GM18909 (cell line): ENCODE measurements around the gene DMPK.

ENCODE experiments used
- ATAC-seq: cut with Tn5 transposase; IDR thresholded peaks from one replicate; pipeline ENCODE4 v1.9.1; 2021; ENCODE audit warnings: mild to moderate bottlenecking; ENCODE audit not compliant: unreplicated experiment, poor library complexity

DMPK gene

DNA sequence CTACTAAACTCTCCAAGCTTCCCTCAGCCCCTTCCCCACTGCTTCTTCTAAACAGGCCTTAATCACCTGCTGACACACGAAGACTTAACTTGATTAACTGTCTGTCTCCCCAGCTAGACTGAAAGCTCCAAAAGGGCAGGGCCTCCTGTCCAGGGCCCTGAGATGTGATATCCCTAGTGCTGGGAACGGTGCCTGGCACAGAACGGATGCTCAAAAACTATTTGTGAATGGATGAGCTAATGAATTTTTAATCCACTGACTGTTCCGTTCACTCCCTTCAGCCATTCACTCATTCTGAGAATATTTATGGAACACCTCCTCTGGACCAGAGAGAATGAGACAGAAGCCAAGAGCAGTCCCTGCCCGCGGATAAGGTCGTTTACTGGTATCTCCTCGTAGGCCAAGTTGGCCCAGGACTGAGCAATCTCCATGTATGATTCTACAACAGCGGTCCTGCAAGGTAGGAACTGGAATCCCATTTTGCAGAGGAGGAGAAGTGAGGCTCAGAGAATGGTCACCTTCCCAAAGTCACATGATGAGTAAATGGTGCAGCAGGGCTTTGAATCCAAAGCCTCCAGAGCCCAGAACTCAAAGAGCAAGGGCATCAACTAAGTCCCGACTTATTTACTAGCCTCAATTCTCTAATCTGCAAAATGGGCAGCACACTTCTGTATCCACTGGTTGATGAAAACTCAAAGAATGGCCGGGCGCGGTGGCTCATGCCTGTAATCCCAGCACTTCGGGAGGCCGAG lies 6.9 kb upstream of the DMPK start:
- no peak for ATAC-seq

DNA sequence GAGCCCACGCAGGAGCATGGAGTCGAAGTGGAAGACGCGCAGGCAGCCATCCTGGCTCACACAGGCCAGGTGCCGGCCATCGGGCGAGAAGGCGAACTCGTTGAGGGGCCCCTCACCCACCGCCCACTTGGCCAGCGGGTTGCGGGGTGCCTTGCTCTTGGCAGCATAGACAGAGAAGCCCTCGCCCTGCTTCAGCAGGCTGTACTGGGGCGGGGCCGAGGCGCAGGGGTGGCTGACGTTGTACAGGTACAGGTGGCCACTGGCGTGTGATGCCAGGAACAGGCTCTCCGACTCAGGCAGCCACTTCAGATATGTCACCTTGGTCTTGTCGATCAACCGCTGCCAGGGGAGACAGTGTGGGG lies 4.2 kb upstream of the DMPK start:
- ATAC-seq: no peak

- ATAC-seq: no peak
Observed at GRCh38 chr19:45785781-45786532, 3.7 kb upstream of the DMPK start.

DNA sequence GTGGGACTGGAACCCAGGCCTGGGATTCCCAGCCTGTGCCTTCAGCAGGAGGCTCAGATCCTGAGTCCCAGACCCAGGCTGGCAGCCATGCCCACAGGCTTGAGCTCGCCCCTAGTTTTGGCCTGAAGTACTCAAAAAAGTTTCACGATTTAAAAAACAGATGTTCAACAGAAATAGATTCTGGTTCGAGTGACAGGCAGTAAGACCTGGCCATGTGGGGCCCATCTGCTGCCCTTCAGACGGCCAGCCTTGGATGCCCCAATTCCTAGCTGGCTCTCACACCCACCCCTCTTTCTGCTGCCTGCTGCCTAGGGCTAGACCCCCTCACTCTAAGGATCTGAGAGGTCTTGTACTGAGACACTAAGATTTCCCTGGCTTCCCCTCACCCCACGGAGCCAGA lies 2.8 kb upstream of the DMPK start:
- ATAC-seq: no peak

GRCh38 chr19:45784096-45784495 lies 1.8 kb upstream of the DMPK start:
- no peak for ATAC-seq

DNA sequence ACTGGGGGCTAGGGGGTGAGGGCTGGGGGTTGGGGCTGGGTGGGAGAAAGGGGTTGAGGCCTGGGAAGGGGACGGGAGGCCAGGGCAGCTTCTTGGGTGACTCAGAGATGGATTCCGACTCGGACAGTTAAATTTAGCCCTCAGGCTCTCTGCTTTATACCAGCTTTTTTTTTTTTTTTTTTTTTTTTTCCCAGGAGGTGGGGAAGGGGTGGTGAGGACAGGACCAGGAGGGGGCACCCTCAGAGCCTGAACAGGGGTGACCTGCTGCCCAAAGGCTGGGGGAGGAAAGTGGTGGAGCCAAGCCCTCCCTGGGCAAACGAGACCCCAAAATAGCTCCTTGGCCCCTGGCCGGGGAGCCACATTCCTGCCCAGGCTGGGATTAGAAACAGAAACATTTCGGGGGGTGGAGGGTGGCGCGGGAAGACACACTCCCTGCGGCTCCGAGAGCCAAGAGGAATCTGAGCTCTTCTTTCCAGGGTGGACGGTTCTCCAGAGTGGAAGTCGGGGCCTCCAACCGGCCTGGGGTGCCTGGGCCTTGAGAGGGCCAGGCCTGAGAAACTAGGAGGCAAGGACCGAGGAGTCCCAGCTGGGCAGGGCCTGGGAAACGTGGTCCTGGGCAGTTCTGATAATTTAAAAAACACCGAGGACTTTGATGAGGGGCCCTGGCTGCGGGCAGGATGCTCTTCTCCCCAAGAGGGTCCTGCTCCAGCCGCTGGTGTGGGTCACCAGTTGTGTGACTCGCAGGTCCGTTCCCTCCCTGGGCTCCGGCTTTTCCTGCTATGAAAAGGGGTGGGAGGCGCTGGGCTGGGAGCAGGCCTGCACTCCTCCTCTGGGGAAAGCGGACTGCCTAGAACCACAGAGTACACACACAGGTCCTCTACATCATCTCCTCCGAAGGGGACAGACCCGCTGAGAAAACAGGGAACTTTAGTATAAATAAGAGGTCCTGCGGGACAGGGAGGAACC lies 813 bp upstream of the DMPK start:
- no peak for ATAC-seq

DNA sequence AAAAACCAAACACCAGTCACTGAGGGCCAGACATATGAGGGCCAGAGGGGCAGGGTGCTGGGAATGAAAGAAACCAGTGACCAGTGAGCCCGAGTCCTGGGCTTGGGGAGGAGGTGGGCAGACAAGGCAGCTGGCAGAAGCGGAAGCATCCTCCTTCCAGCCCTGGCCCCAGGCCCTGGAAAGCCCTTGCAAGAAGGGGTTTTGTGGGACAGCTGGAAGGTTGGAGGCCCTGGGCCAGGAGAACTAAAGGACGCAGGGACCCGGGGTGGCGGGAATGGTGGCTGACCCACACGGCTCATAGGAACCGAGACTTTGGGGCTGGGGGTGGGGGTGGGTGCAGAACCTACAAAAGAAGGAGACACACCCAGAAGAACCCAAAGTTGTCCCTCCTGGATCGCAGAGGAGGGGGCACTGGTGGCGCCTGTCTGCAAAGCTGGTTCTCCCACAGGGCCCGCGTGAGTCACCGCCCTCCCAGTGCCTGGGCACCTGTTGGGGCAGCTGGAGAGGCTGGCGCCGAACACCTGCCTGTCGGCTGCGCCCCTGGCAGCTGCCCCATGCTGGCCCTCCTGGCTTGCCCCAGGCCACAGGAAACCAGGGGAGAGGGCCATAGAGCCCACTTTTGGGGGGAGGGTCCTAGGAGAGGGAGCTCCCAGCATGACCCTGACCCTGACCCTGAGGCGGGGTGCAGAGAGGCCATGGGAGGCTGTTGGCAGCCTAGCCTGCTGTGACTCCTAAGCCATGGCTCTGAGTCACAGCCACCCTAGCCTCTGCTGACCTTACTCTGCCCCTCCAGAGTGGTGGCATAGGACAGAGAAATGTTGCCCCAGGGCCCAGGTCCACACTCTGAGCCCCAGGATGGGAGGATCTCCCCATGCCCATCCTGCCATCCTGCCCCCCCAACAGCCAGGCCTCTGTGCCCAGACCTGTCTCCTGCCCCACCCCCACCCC lies 802 bp downstream of the DMPK start:
- ATAC-seq: no peak

- ATAC-seq: no peak
Observed at GRCh38 chr19:45780448-45781213, 1.7 kb downstream of the DMPK start.

GRCh38 chr19:45780146-45780447 lies 2.2 kb downstream of the DMPK start:
- no peak for ATAC-seq

GRCh38 chr19:45779231-45780145 lies 2.8 kb downstream of the DMPK start:
- peak; percentile 83 for ATAC-seq

- ATAC-seq: no peak
Observed at GRCh38 chr19:45778010-45778661, 4.2 kb downstream of the DMPK start.

DNA sequence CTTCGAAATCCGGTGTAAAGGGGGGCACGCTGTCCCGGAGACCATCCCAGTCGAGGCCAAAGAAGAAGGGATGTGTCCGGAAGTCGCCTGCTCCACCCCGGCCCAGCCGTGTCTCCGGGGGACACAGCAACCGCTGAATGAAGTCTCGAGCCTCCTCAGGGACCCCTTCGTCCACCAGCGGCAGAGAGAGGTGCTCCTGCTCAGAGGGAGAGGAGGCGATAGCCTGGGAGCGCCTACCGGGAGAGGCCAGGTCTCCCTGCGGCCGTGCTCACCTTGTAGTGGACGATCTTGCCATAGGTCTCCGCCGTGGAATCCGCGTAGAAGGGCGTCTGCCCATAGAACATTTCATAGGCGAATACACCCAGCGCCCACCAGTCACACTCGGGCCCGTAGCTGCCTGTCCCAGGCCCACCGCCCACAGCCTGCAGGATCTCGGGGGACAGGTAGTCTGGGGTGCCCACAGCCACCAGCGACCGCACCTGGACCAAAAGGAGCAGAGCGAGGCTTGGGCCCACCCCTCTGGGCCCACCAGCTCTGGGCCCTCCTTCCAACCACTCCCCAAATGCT lies 4.8 kb downstream of the DMPK start:
- ATAC-seq: no peak

DNA sequence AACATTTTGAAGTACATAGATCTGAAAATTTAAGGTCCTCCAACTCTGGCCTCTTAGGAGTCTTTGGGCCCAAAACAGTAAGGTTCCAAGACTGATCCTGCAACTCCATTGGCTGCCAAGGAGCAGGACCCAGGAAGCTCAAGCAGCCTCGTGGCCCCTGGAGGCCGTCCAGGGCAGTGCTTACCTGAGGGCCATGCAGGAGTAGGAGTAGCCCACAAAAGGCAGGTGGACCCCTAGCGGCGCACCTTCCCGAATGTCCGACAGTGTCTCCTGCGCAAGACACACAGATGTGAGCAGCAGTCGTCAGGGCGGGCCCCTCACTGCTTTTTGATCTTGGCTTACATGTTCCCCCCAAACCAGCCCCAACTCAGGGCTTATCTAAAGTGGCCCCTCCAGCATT lies 7.5 kb downstream of the DMPK start:
- ATAC-seq: no peak

GRCh38 chr19:45773384-45773783 lies 8.9 kb downstream of the DMPK start:
- no peak for ATAC-seq

DNA sequence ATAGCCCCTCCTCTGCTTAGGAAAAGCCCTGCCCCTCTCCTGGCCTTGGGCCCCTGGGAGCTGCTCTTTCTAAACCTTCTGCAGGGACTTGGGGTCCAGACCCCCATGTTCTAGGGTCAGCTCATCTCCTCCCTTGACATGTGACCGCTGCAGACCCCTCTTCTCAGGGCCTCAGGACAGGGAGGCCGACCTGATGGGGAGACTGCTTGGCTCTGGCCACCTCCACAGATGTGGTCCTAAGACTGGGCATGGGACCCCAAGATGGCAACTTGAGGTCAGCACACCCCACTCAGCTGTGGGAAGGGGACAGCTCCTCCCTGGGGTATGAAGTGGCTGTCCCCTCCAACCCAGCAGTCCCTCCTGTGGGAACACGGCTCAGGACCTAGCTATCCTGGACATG lies 9.4 kb downstream of the DMPK start:
- ATAC-seq: no peak

GRCh38 chr19:45772130-45772840 lies 10.0 kb downstream of the DMPK start:
- no peak for ATAC-seq
